SU-DHL-6 (cell line): Measurements from ENCODE around the gene FLNB.
A peak's percentile ranks its signal among the peaks of the same experiment; 100 is the strongest.

Experiments
- H2AFZ ChIP-seq: fragments of 200-600 bp; sonication (generic); 2 replicates; pipeline ENCODE4 v1.6.1; 2014; ENCODE audit warnings: low read depth, mild to moderate bottlenecking, moderate library complexity, mixed read lengths, antibody characterized with exemption, low read length; ENCODE audit not compliant: severe bottlenecking
- H3F3A ChIP-seq: fragments of 200-600 bp; shearing (Covaris generic); 2 replicates; pipeline ENCODE4 v1.6.0; 2016; ENCODE audit warnings: antibody characterized with exemption, mild to moderate bottlenecking; ENCODE audit not compliant: insufficient read depth
- H3K27ac ChIP-seq: fragments of 200-600 bp; sonication (generic); 2 replicates; pipeline ENCODE4 v1.5.1; 2016; ENCODE audit warnings: low read depth, mild to moderate bottlenecking, low read length, moderate library complexity, mixed read lengths
- H3K27me3 ChIP-seq: fragments of 200-600 bp; sonication (generic), shearing (Covaris generic); 2 replicates; pipeline ENCODE4 v1.6.0; 2014; ENCODE audit warnings: mild to moderate bottlenecking, low read length
- H3K36me3 ChIP-seq: fragments of 200-600 bp; sonication (generic); 2 replicates; pipeline ENCODE4 v1.6.1; 2014; ENCODE audit warnings: mild to moderate bottlenecking, low read length, mixed read lengths
- H3K4me2 ChIP-seq: fragments of 300-600, 200-600 bp; shearing (Covaris generic), sonication (generic); 2 replicates; pipeline ENCODE4 v1.6.0; 2014; ENCODE audit warnings: low read length, low read depth, mild to moderate bottlenecking; ENCODE audit not compliant: poor library complexity, severe bottlenecking
- H3K4me3 ChIP-seq: fragments of 200-600 bp; sonication (generic); 2 replicates; pipeline ENCODE4 v1.5.1; 2014; ENCODE audit warnings: antibody characterized with exemption, low read length, mild to moderate bottlenecking, mixed read lengths; ENCODE audit not compliant: insufficient read depth, poor library complexity, severe bottlenecking
- H3K79me2 ChIP-seq: fragments of 200-600 bp; sonication (generic); 2 replicates; pipeline ENCODE4 v1.6.1; 2014; ENCODE audit warnings: mild to moderate bottlenecking, low read length, moderate library complexity; ENCODE audit not compliant: insufficient read depth
- H3K9ac ChIP-seq: fragments of 200-600 bp; sonication (generic); 2 replicates; pipeline ENCODE4 v1.7.0; 2014; ENCODE audit warnings: mild to moderate bottlenecking, low read length
- H3K9me2 ChIP-seq: fragments of 200-600 bp; sonication (generic); replicated peaks from 2 replicates; pipeline ENCODE4 v1.6.1; 2014; ENCODE audit warnings: low read length; ENCODE audit not compliant: insufficient read depth
- H3K9me3 ChIP-seq: fragments of 200-600 bp; sonication (generic); 2 replicates; pipeline ENCODE4 v1.6.1; 2014; ENCODE audit warnings: low read length, mixed read lengths; ENCODE audit not compliant: insufficient read depth
- H4K20me1 ChIP-seq: fragments of 200-600 bp; sonication (generic); 2 replicates; pipeline ENCODE4 v1.6.1; 2014; ENCODE audit warnings: low read depth, mild to moderate bottlenecking, antibody characterized with exemption, low read length, moderate library complexity, mixed read lengths
- CTCF ChIP-seq: fragments of 200-600 bp; sonication (generic); IDR thresholded peaks from one replicate; pipeline ENCODE4 v1.5.1; 2017; ENCODE audit warnings: antibody characterized with exemption, mild to moderate bottlenecking, low read length, moderate library complexity; ENCODE audit not compliant: insufficient read depth, poor library complexity, severe bottlenecking
- EZH2phosphoT487 ChIP-seq: fragments of 200-600 bp; sonication (generic), shearing (Covaris generic); conservative IDR thresholded peaks from 2 replicates; pipeline ENCODE4 v1.6.1; 2018; ENCODE audit warnings: mild to moderate bottlenecking, antibody characterized with exemption, low read length, moderate library complexity, mixed read lengths

FLNB gene

GRCh38 chr3:57961828-57962447, 46.3 kb upstream of the FLNB start:
- TF ChIP-seq EZH2phosphoT487 = no peak
- TF ChIP-seq CTCF = peak; percentile 45
- Histone ChIP-seq H3K36me3 (no peaks in the 10 kb centered on the region), H3K9ac (no peak overlapping the region), H3K9me3 (no peaks in the 10 kb centered on the region), H3K79me2 (no peaks in the 10 kb centered on the region), H3K9me2 (no peaks in the 10 kb centered on the region), H3K27ac (no peak overlapping the region), H3K4me3 (no peak overlapping the region), H2AFZ (no peak overlapping the region), H3K4me2 (no peak overlapping the region), H3F3A (no peaks in the 10 kb centered on the region), H4K20me1 (no peaks in the 10 kb centered on the region), H3K27me3 (no peaks in the 10 kb centered on the region)

GRCh38 chr3:57962448-57962834, 45.8 kb upstream of the FLNB start:
- H3K9ac ChIP-seq = no peak overlapping the region
- no peak for TF ChIP-seq EZH2phosphoT487
- TF ChIP-seq CTCF = no peak
- no peaks in the 10 kb centered on the region for H4K20me1 ChIP-seq
- H3K79me2 ChIP-seq = no peaks in the 10 kb centered on the region
- H3K27me3 ChIP-seq = no peaks in the 10 kb centered on the region
- no peak overlapping the region for H3K4me3 ChIP-seq
- H3K9me3 ChIP-seq = no peaks in the 10 kb centered on the region
- H3K27ac ChIP-seq = no peak overlapping the region
- H3K4me2 ChIP-seq = no peak overlapping the region
- no peak overlapping the region for H2AFZ ChIP-seq
- no peaks in the 10 kb centered on the region for H3K36me3 ChIP-seq
- H3K9me2 ChIP-seq = no peaks in the 10 kb centered on the region
- no peaks in the 10 kb centered on the region for H3F3A ChIP-seq

- no peak overlapping the region for H3K4me2 ChIP-seq
- no peaks in the 10 kb centered on the region for H3K9me3 ChIP-seq
- H3K79me2 ChIP-seq = no peaks in the 10 kb centered on the region
- H3K4me3 ChIP-seq = no peak overlapping the region
- H3K36me3 ChIP-seq = no peaks in the 10 kb centered on the region
- no peak for TF ChIP-seq EZH2phosphoT487
- no peak for TF ChIP-seq CTCF
- no peaks in the 10 kb centered on the region for H3K9me2 ChIP-seq
- H4K20me1 ChIP-seq = no peaks in the 10 kb centered on the region
- H3K27me3 ChIP-seq = no peaks in the 10 kb centered on the region
- no peak overlapping the region for H2AFZ ChIP-seq
- no peak overlapping the region for H3K27ac ChIP-seq
- no peaks in the 10 kb centered on the region for H3F3A ChIP-seq
- H3K9ac ChIP-seq = no peak overlapping the region
Observed at GRCh38 chr3:57963811-57964346, 44.3 kb upstream of the FLNB start.
